Activated gamma-delta T cell (primary cell): Measurements from ENCODE around the gene CD180.

Experiments used
- DNase-seq: peaks from one replicate; lab custom pipeline; 2025; lab: John Stamatoyannopoulos, UW
- total RNA-seq, 2 donors: gene quantifications; one replicate each; lab custom pipeline; 2026; lab: John Stamatoyannopoulos, UW

The CD180 gene
- 0.36 to 1.0 reads per million in 2 donors for total RNA-seq

DNA sequence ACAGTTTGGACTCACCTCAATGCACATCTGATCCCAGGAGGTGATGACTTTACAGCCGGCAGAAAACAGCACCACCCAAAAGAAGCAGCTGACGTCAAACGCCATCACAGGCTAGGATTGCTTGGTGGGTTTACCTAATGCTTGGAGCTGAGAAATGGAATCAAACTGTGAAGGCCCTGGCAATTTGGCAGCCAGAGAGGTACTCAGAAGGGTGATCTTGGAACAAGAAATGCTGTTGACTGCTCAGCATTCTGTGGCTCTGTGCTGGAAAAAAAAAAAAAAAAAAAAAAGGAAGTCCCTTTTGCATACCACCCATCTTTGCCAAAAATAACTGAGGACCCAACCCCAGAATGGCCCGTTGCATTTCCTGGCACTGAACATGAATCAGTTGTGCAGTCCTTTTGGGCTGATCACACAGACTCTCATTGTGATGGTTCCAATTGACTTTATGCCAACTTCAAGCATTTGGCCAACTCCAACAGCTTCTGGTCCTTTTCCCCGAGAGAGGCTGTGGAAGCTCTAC is at the start of gene CD180:
CD180 (minus strand) TSS at position 263 of the 523 bp plus-strand sequence; CDS start at position 105, 158 bp downstream.
- no peak for DNase-seq

DNA sequence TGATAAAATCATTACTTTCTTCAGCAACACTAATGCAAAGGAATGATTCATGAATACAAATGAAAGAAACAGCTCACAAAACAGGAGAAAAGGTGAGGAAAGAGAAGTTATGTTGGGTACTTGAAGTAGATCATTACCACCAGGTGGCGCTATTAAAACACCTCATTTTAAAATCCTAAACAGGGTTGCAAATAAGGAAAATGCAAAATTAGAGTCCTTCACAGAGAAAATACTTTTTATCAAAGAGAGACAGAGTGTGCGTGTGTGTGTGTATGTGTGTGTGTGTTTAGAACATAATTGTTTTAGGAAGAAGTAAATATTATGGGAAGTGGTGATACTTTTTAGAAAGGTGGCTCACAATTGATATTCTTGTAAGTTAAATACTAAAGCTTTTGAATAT is 49.5 kb upstream of the CD180 start:
- no peak for DNase-seq

DNA sequence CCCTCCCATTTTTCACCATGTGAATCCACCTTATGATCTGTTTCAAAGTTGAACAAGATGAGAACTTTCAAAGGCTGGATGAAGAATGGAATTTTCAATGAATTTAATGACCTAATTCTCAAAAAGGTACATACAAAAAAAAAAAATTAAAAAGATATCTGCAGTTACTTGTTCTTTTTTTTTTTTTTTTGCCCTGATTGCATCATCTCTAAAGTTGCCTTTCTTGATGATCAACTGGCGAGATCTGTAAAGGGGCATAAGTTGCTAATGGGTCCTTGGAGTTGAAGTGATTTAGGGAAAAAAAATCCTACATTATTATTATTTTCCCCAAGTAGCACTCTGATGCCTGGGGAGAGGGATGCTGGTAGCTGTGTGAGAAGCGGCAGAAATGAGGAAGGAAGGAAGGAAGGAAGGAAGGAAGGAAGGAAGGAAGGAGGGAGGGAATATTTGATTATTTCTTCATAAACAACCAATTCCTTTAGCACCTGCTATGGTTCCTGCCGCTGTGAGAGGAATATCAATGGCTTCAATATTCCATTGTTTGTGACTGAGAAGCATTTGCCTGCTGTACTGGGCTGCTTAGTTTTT is 48.8 kb upstream of the CD180 start:
- no peak for DNase-seq

DNA sequence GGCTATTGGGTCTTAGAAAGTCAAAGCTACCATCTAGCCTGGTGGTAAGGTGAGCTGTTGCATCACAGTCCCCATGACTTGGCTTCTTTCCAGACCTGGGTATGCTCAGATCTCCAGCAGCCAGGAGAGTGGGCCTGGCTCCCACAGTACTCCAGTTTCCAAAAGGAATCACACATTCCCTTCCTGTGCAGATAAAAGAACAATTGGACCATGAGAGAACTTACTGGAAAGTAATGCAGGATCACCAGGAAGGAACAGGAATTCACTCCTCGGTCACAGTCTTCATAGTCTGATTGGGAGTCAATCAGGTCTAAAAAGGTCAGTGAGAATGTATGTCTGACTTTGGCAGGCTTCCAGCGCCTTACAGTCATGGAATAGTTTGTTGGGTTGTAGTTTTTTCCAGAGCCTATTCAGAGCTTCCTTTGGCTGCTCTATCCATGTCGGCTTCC is 47.8 kb upstream of the CD180 start:
- no peak for DNase-seq

DNA sequence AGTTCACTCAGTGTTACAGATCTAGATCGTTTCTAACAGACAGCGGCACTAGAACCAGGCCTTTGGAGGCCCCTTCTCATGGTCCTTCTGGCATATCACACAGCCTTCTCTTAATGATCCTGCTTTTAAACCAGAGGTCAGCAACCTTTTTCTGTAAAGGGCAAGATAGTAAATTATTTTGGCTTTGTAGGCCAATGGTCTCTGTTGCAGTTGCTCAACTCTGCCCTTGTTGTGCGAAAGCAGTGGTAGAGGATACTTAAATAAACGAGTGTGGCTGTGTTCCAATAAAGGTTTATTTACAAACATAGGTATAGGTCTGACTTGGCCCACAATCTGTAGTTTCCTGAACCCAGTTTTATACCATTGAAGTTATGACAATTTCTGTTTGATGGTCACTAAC is 47.3 kb upstream of the CD180 start:
- DNase-seq: no peak

DNA sequence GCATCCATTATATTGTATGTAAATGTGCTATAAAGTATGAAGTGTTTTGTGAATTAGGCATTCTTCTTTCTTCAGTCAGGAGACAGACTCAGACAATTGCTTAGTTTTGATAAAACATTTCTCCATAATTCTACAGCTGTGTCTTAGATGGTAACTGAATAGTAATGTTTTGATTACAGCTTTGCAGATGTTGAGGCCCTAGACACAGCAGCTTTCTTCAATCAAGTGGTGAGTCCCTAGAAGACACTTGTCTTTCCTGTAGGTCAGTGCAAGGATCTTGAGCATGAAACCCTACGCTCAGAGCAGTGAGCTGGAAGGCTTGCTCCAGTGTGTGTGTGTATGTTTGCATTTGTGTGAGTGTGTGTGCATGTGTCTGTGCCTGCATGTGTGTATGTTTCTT is 46.8 kb upstream of the CD180 start:
- DNase-seq: no peak

DNA sequence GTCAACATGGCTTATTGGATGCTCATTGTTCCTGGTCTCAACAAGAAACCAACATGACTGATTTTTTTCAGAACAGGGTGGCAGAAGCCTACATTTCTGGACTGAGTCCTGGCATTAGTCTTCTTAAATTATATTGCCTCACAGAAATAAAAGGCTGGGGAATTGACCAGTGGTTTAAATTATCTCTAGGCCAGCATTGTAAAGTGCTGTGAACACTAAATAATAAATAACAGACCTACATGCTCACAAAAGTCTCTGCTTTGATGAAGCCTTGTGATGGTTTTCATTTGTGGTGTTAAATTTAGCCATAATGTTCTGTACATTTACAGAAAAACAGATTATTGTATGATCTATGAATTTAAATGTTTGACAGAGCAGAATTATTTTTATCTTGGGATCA is 44.7 kb upstream of the CD180 start:
- no peak for DNase-seq

DNA sequence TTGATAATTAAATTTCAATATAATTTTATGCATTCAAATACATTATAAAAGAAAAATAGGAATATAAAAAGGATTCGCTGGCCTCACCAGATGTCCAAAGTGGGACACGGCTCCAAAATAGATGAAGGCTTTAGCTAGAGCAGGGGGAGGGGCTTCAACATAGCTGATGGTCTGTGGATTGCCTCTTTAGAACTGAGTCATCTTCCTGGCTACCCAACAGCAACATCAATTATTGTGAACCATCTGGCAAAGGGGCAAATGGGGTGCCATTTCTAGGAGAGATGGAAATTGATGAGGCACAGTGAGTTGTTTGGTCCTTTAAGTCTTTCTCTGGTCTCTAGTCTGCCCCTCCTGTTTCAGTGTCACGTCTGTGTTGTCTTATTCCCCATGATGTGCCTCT is 44.2 kb upstream of the CD180 start:
- no peak for DNase-seq

DNA sequence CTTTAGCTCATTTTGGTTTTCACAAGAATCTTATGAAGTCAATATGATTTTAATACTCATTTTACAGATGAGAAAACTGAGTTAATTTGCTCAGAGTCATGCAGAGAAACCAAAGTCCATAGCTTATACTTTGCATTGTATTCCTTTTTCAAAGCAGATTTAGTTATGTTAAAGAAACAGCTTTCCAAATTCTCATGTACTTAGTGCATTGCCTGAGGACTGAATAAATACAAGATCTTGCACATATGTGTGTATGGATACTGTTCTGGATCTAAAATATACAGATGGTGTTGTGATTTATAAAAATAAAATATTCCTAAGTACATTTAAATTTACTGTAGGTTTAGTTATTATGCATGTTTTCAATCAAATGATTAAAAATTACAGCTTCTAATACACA is 43.5 kb upstream of the CD180 start:
- no peak for DNase-seq

DNA sequence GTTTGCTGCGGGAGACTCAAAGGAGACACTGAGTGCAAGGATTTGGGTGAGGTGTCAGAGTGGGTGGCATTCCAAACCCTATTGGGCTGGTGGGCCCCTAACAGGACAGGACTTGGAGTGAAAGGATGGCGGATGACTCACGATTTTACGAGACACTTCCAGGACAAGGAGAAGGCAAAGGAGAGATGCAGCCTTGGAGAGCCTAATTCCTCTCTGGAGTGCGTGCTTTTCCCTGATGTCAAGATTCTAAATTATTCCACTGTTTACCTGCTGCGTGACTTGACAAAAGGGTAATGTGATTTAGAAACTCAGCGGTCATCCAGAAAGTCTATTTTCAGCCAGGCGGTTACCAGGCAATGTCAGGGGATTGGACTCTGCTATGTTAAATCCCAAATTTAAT is 41.6 kb upstream of the CD180 start:
- DNase-seq: no peak

DNA sequence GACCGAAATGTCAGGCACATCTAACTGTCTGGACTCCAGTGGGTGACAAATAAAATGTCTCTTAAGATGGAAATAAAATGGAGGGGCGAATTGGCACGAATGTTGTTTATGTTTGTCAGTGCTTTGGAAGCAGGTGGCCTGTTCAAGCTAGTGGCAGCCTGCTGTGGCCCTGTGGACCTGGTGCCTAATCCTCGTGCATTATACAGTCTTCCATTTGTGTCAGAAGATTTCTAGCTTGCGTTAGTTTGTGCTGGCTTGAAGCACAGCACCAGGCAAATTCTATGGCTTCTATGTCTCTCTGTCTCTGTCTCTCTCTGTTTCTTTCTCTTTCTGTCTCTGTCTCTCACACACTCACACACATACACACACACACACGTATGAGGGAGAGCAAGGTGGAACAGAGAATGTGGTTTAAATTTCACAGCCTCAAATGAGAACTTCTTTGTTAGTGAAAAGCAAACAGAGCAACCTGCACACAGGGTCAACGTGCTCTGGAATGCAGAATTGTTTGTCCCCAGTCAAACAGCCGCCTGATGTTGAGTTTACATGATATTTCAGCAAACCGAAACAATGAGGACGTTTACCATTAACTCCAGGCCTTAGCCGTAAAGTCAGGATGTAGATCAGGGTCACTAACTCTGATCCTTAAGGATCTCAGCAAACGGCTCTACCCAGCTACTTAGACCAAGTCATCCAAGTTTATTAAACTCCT is 39.0 kb upstream of the CD180 start:
- no peak for DNase-seq

DNA sequence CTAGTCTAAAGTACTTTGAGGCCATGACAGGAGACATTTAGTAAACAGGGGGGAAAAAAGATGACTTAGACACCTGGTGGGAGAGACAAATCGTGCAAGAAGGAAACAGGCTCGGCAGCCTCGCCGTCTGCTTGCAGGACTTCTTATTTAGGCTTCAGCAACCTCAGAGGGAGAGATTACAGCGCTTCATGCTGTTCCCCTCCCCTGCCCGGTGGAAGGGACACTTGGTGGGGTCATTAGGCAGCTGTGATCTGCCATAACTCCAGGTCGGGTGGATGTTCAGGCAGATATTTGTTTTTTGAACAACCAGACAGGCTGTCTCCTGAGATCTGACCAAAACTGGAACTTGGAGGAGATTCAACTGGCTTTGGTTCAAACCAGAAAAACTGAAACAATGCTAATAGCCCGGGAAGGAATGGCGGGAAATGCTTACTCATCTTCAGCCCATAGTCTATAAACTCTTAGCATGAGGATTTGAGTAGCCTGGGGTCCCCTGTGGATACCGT is 38.1 kb upstream of the CD180 start:
- DNase-seq: no peak

DNA sequence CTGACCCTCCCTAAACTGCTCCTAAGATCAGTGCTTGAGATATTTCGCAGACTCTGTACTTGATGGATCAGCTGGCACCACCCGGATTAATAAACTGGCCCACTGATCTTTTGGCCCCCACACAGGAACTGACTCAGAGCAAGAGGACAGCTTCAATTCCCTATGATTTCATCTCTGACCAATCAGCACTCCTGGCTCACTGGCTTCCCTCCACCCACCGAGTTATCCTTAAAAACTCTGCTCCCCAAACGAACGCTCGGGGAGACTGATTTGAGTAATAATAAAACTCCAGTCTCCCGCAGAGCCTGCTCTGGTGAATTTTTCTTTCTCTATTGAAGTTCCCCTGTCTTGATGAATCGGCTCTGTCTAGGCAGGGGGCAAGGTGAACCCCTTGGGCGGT is 36.5 kb upstream of the CD180 start:
- DNase-seq: no peak

DNA sequence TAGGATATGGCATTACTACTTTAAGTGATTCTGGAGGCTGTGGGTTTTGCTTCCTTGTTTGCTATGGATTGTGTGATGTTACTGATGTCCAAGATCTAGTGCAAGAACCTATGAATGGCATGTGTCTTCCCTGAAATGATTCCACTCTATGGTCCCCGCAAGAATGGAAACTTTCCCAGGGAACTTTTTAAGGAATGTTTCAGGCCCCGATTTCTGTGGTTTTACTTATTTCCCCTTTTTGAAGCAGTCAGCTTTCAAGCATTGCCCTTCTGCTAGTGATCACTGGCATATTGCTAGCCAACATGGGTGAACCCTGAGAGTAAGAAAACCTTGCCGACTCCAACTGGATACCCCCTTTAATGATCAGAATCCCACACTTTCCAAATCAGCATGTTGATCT is 26.6 kb upstream of the CD180 start:
- DNase-seq: no peak

DNA sequence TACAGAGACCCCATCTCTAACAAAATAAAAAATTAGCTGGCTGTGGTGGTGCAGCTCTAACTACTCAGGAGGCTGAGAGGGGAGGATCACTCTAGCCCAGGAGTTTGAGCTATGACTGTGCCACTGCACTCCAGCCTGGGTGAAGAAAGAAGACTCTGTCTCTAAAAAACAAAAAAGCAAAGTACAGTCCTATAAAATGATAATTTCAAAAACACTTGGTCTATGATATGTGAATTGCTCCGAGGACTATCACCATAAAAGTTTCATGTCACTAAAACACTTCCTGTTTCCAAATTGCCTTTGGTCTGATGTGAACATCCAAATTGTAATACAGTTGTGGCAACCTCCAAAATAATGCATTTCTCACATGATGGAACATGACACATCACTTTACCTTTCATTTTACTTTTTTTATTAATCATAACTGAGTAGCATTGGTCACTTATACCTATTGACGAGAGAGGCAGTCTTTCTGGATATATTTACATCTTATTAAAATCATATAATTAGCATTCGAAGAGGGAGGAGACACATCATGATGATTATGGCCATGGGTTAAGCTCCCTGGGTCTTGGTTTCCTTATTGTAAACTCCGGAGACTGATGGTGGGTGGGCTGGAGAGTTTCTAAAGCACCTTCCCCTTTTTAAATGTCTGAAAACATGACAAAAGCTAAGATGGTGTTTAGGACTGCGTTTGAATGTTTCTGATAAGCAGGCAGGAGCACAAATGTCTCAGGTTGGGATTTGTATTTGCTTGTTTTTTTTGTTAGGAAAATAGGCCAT is 25.8 kb upstream of the CD180 start:
- DNase-seq: no peak

DNA sequence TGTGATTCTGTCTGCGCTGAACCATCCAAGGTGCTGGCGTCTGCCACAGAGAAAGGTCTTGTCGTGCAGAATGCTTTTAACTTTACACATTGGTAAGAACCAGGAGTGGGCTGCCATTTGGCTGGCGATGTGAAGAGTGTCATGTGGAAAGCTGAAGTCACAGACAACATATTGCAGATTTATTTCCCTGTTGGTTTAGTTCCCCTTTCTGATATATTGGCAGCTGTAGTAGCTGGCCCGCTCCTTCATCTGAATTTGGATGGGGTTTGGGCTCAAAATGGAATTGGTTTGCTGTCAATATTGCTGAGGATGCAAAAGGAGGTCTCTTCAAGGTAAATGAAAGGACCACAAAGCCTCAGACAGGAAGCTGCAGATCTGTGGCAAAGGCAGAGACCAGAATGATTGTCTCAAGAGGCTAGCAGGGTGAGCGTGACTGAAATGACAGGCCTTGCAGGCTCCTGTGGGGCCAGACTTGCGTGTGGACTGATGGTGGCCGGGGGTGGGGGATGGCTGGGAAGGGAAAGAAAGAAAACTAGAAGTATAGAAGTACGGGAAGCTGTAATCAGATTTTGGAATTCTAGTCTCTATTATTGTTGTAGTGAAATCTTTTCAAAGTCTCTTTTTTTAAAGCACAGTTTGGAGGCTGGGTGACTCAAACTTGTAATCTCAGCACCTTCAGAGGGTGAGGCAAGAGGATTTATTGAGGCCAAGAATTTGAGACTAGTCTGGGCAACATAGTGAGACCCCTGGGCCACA is 25.1 kb upstream of the CD180 start:
- DNase-seq: no peak

DNA sequence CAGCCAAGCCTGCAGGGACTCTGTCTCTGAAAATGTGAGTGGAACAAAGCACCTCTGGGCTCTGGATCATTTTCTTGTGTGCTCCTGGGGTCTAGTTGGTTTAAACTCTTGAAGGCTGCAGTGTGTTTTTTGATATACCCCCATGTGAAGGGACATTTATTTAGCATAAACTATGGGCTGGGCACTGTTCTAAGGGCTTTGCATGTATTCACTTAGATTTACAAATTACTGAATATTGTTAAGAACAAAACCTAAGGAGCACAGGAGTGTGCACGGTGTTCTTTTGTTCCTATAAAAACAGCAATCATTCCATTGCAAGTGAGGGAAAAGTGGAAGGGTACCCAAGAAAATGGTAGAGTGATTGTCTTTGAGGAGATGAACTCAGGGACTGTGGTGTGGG is 20.0 kb upstream of the CD180 start:
- DNase-seq: no peak

DNA sequence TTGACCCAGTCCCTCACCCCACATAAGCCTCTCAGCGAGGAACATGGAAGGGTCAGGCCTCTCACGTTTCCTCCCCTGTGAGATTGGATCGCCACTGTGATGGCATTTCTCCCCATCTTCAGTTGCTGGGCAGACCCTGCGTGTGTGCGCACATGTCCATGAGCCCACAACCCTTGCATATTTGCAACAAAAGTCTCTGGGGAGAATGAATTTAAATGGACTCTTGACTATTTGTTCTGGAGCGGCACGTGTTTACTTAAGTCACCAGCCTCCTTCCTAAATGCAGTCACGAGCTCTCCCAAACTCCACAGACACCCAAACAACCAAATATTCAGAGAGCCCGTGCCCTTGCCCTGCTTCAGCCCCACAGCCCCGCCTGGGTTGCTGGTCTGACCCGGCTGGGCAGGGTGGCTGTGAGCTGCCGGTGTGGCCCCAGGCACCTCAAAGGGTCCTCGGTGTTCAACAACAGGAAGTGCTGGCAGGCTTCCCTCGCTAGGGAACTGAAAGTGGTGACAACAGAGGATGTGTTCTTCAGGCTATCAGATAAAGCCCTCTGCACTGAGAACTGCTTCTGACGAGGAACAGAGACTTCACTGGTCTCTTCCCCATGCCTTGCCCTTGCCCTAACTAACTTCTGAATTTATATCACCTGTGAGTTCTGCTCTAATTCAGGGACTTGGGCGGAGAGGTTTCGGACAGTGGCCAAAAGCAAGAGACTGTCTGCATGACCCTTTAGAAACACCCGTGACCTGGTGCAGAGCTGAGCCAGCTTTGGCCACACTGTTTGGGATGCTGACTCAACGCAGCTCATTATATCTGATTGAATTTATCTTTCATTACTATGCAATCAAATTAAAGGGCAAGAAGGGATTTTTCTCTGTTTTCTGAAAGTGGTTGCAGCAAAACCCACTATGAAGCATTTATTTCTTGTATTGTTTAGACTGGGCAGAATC is 19.2 kb upstream of the CD180 start:
- peak; percentile 28 for DNase-seq

DNA sequence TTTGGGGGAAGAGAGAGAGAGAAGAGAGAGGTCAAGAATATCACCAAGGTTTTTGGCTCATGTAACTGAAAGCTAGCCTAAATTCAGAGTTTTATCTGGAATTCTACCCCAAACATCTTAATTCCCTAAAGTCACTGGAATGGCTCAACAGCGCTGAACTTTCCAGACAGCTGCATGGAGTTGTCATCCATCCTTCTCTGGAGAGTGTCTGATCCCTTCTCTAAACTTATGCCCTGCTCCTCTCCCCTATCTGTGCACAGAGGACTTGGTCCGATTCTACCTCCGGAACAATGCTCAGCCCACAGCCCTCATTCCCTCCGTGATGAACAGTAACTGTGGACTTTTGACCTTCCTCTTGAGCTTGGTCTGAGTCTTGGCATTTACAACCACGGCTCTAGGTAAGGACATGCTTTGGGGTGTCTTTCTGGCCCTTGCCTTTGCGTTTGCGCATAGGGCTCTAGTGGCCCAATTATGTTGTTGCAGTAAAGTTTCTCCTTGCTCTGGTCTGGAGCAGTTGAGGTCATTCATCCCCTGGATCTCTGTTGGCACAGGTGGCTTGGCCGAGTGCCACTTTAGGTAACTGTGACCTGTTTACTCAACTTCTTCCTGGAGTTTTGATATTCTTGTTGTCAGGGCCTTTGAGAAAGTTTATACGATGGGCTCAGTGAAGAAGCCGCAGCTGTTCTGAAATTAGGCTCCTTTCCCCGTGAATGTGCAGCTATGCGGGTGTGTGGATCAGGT is 18.3 kb upstream of the CD180 start:
- no peak for DNase-seq

DNA sequence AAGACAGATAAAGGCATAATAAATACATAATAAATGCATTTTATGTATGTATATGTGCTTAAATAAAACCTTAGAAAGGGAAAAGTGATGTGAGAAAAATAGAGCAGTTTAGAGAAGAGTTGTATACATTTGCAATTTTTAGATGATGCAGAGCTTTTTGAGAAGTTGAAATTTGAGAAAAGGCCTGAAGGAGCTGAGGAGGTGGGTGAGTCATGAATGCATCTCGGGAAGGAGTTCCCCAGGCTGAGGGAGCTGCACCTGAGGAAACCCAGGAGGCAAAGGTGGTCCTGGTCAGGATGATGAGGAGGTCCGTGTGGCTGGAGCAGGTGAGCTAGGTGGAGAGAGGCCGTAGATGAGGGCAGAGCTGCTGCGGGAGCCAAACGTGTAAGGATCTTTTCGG is 17.4 kb upstream of the CD180 start:
- no peak for DNase-seq
